K562 treated with DMSO at 1 percent for 4 hours (cell line): Measurements from ENCODE around the gene RNF26. TPM values are rescaled to one million over a fixed set of nuclear protein-coding genes. Genes with fewer than 3 reads are reported as not detected.

Source experiments
- total RNA-seq: library from RNA; unstranded; fragments of 300-600 nt; gene quantifications from 2 replicates; pipeline ENCODE4 v1.2.3, GENCODE V29; 2022; ENCODE audit not compliant: insufficient read depth

RNF26 gene
- 39.5 and 47.2 TPM in 2 replicates for total RNA-seq

GRCh38 chr11:119334174-119334930 lies at the start of gene RNF26:
TSS of gene RNF26 (plus strand) at chr11:119334527. CDS start at chr11:119335123, 596 bp downstream.

GRCh38 chr11:119316729-119317591 lies 17.4 kb upstream of the RNF26 start, which contains the start of gene MCAM:
TSS of gene MCAM (minus strand) at chr11:119317130. CDS start at chr11:119317101, 29 bp downstream.

GRCh38 chr11:119340335-119341221 lies 6.3 kb downstream of the RNF26 start, which contains the start of gene C1QTNF5:
TSS of gene C1QTNF5 (minus strand) at chr11:119340883. CDS start at chr11:119340397, 486 bp downstream.

GRCh38 chr11:119346605-119347004 lies 12.3 kb downstream of the RNF26 start, which contains the start of gene MFRP:
TSS of gene MFRP (minus strand) at chr11:119346705. CDS start at chr11:119346513, 192 bp downstream.

GRCh38 chr11:119381181-119381988 lies 47.1 kb downstream of the RNF26 start, which contains the start of gene USP2:
TSS of gene USP2 (minus strand) at chr11:119381690. CDS start at chr11:119373480, 8,210 bp downstream.

Other genes with a start within 250 kb of the RNF26 start
- 107 and 137 TPM in 2 replicates for gene HMBS, start 249.6 kb upstream of the RNF26 start, total RNA-seq
- gene DPAGT1, start 232.7 kb upstream of the RNF26 start, total RNA-seq = 41.8 and 50.8 TPM in 2 replicates
- 27.8 and 33.7 TPM in 2 replicates for gene C2CD2L, start 227.2 kb upstream of the RNF26 start, total RNA-seq
- 28.5 and 31.2 TPM in 2 replicates for gene HINFP, start 212.9 kb upstream of the RNF26 start, total RNA-seq
- gene ABCG4, start 185.5 kb upstream of the RNF26 start, total RNA-seq = 0.17 TPM in 1 of 2 replicates, not detected in the other
- gene NLRX1, start 165.8 kb upstream of the RNF26 start, total RNA-seq = 1.6 and 2.0 TPM in 2 replicates
- not detected in 2 replicates for gene NHERF4, start 149.1 kb upstream of the RNF26 start, total RNA-seq
- gene CBL, start 128.2 kb upstream of the RNF26 start, total RNA-seq = 11.8 and 12.7 TPM in 2 replicates
- gene MCAM, start 17.4 kb upstream of the RNF26 start, total RNA-seq = 15.5 and 21.8 TPM in 2 replicates
- gene C1QTNF5, start 6.4 kb downstream of the RNF26 start, total RNA-seq = not detected in 2 replicates
- not detected in 2 replicates for gene MFRP, start 12.2 kb downstream of the RNF26 start, total RNA-seq
- 6.6 and 6.8 TPM in 2 replicates for gene USP2, start 47.2 kb downstream of the RNF26 start, total RNA-seq
- not detected in 2 replicates for gene THY1, start 88.6 kb downstream of the RNF26 start, total RNA-seq